Neural crest cell (in vitro differentiated cells): ENCODE results near the gene RAE1. TPM values are rescaled to one million over a fixed set of nuclear protein-coding genes. Genes with fewer than 3 reads are reported as not detected.
A peak's percentile ranks its signal among the peaks of the same experiment; 100 is the strongest.
"Not testable (repeated sequence)": the region's sequence is repeated elsewhere in the genome, so short reads cannot be mapped to it uniquely, and the experiment has no call there.

Experiments
- DNase-seq: peaks from one replicate; pipeline ENCODE4 v3.0.0; 2021; ENCODE audit warnings: low read depth, mixed read lengths, low spot score
- H3K27ac Mint-ChIP-seq: one replicate; pipeline ENCODE4 v1.8.0; 2021; ENCODE audit warnings: mild to moderate bottlenecking, mixed read lengths; ENCODE audit not compliant: unreplicated experiment
- H3K27me3 Mint-ChIP-seq: 2 replicates; pipeline ENCODE4 v1.8.0; 2021; ENCODE audit warnings: low read depth, mild to moderate bottlenecking, mixed read lengths
- H3K36me3 Mint-ChIP-seq: 2 replicates; pipeline ENCODE4 v1.8.0; 2021; ENCODE audit warnings: low read depth, mild to moderate bottlenecking, mixed read lengths
- H3K4me1 Mint-ChIP-seq: 2 replicates; pipeline ENCODE4 v1.8.0; 2021; ENCODE audit warnings: mixed read lengths
- H3K4me3 Mint-ChIP-seq: one replicate; pipeline ENCODE4 v1.8.0; 2021; ENCODE audit warnings: mild to moderate bottlenecking, mixed read lengths
- H3K9me3 Mint-ChIP-seq: 2 replicates; pipeline ENCODE4 v1.8.0; 2021; ENCODE audit warnings: mixed read lengths
- total RNA-seq: library from RNA; stranded (reverse); gene quantifications from 2 replicates; pipeline ENCODE4 v1.2.1, GENCODE V29; 2021
- TF ChIP-seq, protein P1 (sequence below): fragments of 200-600 bp; sonication (generic); conservative IDR thresholded peaks from 2 replicates; pipeline ENCODE4 v1.5.0; 2021; ENCODE audit warnings: antibody characterized with exemption, mild to moderate bottlenecking

RAE1 gene
- total RNA-seq, 1 donor from 2014 or later, result 57.0 TPM

DNA sequence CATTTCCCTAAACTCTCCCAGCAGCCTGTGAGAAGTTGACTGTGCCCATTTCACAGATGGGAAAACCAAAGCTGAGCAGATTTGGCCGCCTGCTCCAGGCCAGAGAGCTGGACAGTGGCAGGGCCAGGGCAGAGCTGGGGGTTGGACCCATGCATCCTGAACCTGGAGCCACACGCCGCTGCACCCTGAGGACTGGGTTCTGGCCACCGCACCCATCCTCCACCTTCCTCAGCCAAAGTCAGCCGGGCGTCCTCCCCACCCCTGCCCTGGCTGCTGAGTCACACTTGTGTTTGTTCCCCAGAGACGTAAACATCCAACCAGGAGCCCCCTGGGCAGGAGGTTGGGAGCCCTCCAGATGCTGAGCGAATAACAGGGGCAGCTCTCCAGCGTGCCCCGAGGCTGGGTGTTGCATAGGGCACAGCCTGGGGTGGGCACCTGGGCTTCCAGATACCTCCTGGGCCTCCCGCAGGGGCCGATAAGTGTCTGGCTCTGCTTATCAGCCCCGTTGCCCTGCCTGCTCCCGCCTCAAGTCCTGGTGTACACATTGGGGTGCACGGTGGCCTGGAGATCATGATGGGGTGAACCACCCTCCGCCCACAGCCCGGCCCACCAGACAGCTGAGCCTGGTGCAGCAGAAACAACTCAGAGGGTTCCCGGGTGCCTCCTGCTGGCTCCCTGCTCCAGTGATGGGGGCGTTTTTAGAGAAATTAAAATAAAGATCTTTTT lies 64.0 kb downstream of the RAE1 start:
- H3K36me3 Mint-ChIP-seq, result peaks cover 3% of the 10 kb centered on the region
- H3K4me1 Mint-ChIP-seq, result peaks cover 4% of the 10 kb centered on the region
- H3K27me3 Mint-ChIP-seq, result no peaks in the 10 kb centered on the region
- no peak overlapping the region for H3K27ac Mint-ChIP-seq
- no peak overlapping the region for H3K4me3 Mint-ChIP-seq
- no peak for DNase-seq
- no peaks in the 10 kb centered on the region for H3K9me3 Mint-ChIP-seq
- TF ChIP-seq, protein P1, sequence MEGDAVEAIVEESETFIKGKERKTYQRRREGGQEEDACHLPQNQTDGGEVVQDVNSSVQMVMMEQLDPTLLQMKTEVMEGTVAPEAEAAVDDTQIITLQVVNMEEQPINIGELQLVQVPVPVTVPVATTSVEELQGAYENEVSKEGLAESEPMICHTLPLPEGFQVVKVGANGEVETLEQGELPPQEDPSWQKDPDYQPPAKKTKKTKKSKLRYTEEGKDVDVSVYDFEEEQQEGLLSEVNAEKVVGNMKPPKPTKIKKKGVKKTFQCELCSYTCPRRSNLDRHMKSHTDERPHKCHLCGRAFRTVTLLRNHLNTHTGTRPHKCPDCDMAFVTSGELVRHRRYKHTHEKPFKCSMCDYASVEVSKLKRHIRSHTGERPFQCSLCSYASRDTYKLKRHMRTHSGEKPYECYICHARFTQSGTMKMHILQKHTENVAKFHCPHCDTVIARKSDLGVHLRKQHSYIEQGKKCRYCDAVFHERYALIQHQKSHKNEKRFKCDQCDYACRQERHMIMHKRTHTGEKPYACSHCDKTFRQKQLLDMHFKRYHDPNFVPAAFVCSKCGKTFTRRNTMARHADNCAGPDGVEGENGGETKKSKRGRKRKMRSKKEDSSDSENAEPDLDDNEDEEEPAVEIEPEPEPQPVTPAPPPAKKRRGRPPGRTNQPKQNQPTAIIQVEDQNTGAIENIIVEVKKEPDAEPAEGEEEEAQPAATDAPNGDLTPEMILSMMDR, result no peak

DNA sequence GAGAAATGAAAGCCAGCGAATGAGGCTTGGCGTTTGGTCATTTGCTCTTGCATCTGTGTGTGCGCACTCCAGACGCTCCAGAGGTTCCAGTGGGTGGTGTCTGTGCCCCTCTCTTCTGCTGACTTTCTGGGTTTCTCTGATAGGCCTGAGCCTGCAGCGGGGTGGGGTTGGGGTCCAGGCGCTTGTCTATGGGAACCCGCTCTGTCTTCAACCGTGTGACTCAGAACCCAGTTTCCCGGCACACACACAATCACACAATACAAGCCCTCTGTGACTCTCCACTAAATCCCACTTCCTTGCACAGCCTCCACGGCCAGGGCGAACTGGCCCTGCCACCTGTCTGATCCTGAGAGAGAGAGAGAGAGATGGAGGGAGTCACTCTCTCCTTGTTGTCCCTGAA lies 64.7 kb downstream of the RAE1 start:
- Mint-ChIP-seq H3K9me3 (no peaks in the 10 kb centered on the region), H3K27me3 (no peaks in the 10 kb centered on the region), H3K36me3 (peaks cover 3% of the 10 kb centered on the region), H3K4me3 (no peak overlapping the region), H3K4me1 (peaks cover 3% of the 10 kb centered on the region), H3K27ac (peak overlapping the region; percentile 53)
- DNase-seq, result no peak
- TF ChIP-seq, protein P1, result no peak

DNA sequence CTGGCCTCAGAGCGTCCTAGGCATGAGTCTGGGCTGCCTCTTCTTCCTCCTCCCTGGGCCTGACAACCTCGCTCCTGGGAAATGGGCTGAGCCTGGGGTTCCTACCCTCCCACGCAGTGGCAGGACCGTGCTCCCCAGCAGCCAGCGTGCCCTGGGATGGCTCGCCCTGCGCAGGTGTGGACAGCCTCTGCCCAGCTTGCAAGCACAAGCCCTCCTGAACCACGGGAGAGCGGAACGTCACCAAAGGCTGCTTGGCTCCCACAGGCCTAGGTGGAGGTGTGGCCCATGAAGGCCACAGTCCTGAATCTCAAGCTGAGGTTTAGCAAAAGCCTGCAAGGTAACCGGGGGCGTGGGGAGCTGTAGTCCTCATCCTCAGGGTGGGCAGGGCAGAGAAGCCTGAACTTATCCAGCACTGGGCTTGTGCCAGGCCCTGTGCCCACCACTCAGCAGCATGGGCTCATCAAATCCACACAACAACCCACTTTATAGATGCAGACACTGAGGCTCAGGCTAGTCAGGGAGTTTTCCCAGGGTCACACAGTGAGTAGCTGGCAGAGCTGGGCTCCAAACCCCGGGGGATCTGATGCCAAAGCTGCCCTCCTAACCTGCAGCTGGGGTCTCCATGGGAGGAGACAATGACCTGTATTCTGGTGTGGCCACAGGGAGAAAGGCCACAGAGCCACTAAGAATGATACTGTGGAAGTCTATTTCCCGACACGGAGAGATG lies 65.4 kb downstream of the RAE1 start:
- DNase-seq, result no peak
- H3K36me3 Mint-ChIP-seq, result no peaks in the 10 kb centered on the region
- no peaks in the 10 kb centered on the region for H3K27me3 Mint-ChIP-seq
- TF ChIP-seq, protein P1, result no peak
- H3K27ac Mint-ChIP-seq, result peak overlapping the region; percentile 53
- no peak overlapping the region for H3K4me3 Mint-ChIP-seq
- H3K9me3 Mint-ChIP-seq, result no peaks in the 10 kb centered on the region
- H3K4me1 Mint-ChIP-seq, result peaks cover 3% of the 10 kb centered on the region

DNA sequence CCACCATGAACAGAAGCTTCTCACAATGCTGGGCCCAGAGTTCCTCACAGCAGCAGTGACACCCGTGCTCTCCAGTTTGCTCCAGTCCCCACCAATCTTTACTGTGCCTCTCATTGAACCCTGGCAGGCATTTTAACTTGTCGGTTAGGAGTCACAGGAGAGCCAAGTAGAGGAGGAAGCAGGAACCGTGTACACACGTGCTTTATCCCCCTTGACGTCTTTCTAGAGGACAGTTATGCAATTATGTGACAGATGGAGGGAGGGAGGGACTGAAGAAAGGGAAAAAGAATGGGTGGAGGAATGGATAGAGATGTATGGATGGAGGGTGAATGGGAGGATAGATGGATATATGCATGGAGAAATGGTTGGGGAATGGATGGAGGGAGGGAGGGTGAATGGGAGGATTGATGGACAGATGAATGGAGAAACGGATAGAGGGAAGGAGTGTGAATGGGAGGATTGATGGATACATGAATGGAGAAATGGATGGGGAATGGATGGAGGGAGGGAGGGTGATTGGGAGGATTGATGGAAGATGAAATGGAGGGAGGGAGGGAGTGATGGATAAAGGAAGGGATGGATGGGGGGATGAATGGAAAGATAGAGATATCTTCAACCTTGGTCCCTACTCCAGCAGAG lies 66.1 kb downstream of the RAE1 start:
- TF ChIP-seq, protein P1, result no peak
- no peaks in the 10 kb centered on the region for H3K27me3 Mint-ChIP-seq
- H3K4me1 Mint-ChIP-seq, result peaks cover 3% of the 10 kb centered on the region
- no peaks in the 10 kb centered on the region for H3K9me3 Mint-ChIP-seq
- no peak for DNase-seq
- H3K27ac Mint-ChIP-seq, result no peak overlapping the region
- no peaks in the 10 kb centered on the region for H3K36me3 Mint-ChIP-seq
- no peak overlapping the region for H3K4me3 Mint-ChIP-seq

DNA sequence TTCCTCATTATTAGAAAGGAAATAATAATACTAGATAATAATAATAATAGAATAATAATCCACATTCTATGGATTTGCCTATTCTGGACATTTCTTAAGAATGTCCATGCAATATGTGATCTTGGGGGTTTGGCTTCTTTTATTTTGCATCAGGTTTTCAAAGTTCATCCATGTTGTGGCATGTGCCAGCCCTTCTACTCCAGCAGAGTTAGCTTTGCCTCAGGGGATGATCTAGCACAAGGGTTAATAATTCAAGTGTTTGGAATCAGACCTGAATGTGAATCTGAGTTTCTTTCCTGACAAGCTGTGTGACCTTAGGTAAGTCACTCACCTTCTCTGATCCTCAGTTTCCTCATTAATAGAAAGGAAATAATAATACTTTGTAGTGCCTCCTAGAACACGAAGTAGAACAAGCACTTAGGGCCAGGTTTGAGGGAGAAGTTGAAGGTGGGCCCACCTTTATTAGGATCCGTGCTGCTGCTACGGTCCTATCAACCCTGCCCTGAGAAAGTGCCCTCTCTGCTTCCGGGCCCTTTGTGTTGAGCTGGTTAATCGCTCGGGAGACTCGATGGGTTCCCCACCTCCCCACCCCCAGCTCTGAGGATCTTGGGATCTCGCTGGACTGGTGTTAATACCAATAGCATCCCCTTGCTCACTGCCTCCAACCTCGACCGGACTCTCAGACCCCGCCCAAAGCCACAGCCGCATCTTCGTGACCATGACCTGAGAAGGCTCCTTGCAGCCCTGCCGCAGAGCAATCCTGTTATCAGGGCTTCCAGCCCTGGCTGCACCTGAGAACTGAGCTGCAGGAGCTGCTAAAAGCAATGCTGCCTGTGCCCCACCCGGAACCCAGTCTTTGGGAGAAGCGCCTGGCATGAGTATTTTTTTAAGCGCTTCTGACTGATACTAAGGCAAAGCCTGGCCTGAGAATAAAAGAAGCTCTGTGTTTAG lies 67.0 kb downstream of the RAE1 start:
- no peak overlapping the region for H3K4me3 Mint-ChIP-seq
- H3K9me3 Mint-ChIP-seq, result no peaks in the 10 kb centered on the region
- H3K27me3 Mint-ChIP-seq, result no peaks in the 10 kb centered on the region
- no peaks in the 10 kb centered on the region for H3K36me3 Mint-ChIP-seq
- DNase-seq, result no peak
- peaks cover 3% of the 10 kb centered on the region for H3K4me1 Mint-ChIP-seq
- TF ChIP-seq, protein P1, result no peak
- no peak overlapping the region for H3K27ac Mint-ChIP-seq

DNA sequence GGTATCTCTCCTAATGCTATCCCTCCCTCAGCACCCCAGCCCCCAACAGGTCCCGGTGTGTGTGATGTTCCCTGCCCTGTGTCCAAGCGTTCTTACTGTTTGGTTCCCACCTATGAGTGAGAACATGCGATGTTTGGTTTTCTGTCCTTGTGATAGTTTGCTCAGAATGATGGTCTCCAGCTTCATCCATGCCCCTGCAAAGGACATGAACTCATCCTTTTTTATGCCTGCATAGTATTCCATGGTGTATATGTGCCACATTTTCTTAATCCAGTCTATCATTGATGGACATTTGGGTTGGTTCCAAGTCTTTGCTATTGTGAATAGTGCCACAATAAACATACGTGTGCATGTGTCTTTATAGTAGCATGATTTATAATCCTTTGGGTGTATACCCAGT lies 68.4 kb downstream of the RAE1 start:
- not testable (repeated sequence) for H3K27me3 Mint-ChIP-seq, H3K4me1 Mint-ChIP-seq, H3K36me3 Mint-ChIP-seq, H3K27ac Mint-ChIP-seq, H3K4me3 Mint-ChIP-seq, DNase-seq, H3K9me3 Mint-ChIP-seq
